Endothelial cell of umbilical vein (primary cell): Measurements from ENCODE around the gene OR4D1. TPM values are rescaled to one million over a fixed set of nuclear protein-coding genes. Genes with fewer than 3 reads are reported as not detected.

Experiments
- BruUV-seq: library from RNA; stranded (reverse); fragments of 400-500 nt; replicated peaks from 2 replicates; lab custom pipeline; 2021; lab: Mats Ljungman, UMichigan
- CTCF ChIA-PET: fragments of 300-600, 350-600 bp; sonication (Branson Sonifier 250); formaldehyde crosslinking; loops from one replicate; lab custom pipeline; 2021; ENCODE audit warnings: antibody characterized with exemption, inconsistent platforms; lab: Charles Lee
- POLR2A ChIA-PET: fragments of 300-600, 350-600 bp; sonication (Branson Sonifier 250); formaldehyde crosslinking; loops from one replicate; lab custom pipeline; 2021; ENCODE audit warnings: antibody characterized with exemption, inconsistent platforms; lab: Charles Lee
- DNase-seq: peaks from one replicate; pipeline ENCODE4 v3.0.0-alpha.2; 2011; ENCODE audit warnings: low read depth, low spot score
- FAIRE-seq: peaks from 2 replicates; lab custom pipeline; 2011; peaks lifted over from hg19 to GRCh38; lab: Jason Lieb, UNC
- H2AFZ ChIP-seq: 2 replicates; pipeline ENCODE4 v1.6.0; 2012; ENCODE audit warnings: low read depth, low read length, control low read depth, inconsistent platforms
- H3K27ac ChIP-seq: 2 replicates; pipeline ENCODE4 v1.5.1; 2011; ENCODE audit warnings: low read depth, mild to moderate bottlenecking, control low read depth, low read length, moderate library complexity; ENCODE audit not compliant: insufficient read depth
- H3K27me3 ChIP-seq, 2 experiments: 2 replicates each; pipeline versions ENCODE4 v1.6.0 to v1.6.1; 2011; ENCODE audit warnings: low read length in 2 of 2, mixed read lengths in 1 of 2; ENCODE audit not compliant: control insufficient read depth in 2 of 2, insufficient read depth in 2 of 2
- H3K36me3 ChIP-seq, 2 experiments: 2 replicates in 1 of 2; 3 replicates in 1 of 2; pipeline ENCODE4 v1.5.1; 2011; ENCODE audit warnings: low read length in 2 of 2, mild to moderate bottlenecking in 1 of 2, moderate library complexity in 1 of 2; ENCODE audit not compliant: control insufficient read depth in 2 of 2, insufficient read depth in 2 of 2; ENCODE audit errors: extremely low read depth in 1 of 2
- H3K4me1 ChIP-seq: 3 replicates; pipeline ENCODE4 v1.5.1; 2011; ENCODE audit warnings: mild to moderate bottlenecking, low read length; ENCODE audit not compliant: control insufficient read depth, insufficient read depth; ENCODE audit errors: extremely low read depth
- H3K4me2 ChIP-seq: 2 replicates; pipeline ENCODE4 v1.6.1; 2011; ENCODE audit warnings: low read length, control low read depth, mixed read lengths; ENCODE audit not compliant: insufficient read depth
- H3K4me3 ChIP-seq, 3 experiments: fragments of 200-600 bp in 1 of 3; sonication (generic), shearing (Covaris generic) in 1 of 3; replicated peaks in 1 of 3; 2 replicates each; pipeline ENCODE4 v1.5.1; 2011 to 2016; ENCODE audit warnings: control low read depth in 3 of 3, low read length in 3 of 3, mild to moderate bottlenecking in 2 of 3, inconsistent platforms in 1 of 3, low read depth in 1 of 3, moderate library complexity in 1 of 3; ENCODE audit not compliant: insufficient read depth in 1 of 3
- H3K79me2 ChIP-seq: 2 replicates; pipeline ENCODE4 v1.6.0; 2012; ENCODE audit warnings: low read length, inconsistent platforms; ENCODE audit not compliant: control insufficient read depth, insufficient read depth
- H3K9ac ChIP-seq: replicated peaks from 2 replicates; pipeline ENCODE3; 2011; ENCODE audit warnings: low read length, control low read depth; ENCODE audit not compliant: insufficient read depth; ENCODE audit errors: extremely low read depth
- H3K9me1 ChIP-seq: replicated peaks from 3 replicates; pipeline ENCODE4 v1.6.0; 2011; ENCODE audit warnings: mild to moderate bottlenecking, low read length; ENCODE audit not compliant: control insufficient read depth, insufficient read depth; ENCODE audit errors: extremely low read depth
- H3K9me3 ChIP-seq: replicated peaks from 2 replicates; pipeline ENCODE4 v1.5.1; 2012; ENCODE audit warnings: low read length, inconsistent platforms; ENCODE audit not compliant: control insufficient read depth, insufficient read depth
- H4K20me1 ChIP-seq: replicated peaks from 2 replicates; pipeline ENCODE3; 2011; ENCODE audit warnings: mild to moderate bottlenecking, low read length; ENCODE audit not compliant: control insufficient read depth, insufficient read depth; ENCODE audit errors: extremely low read depth
- EZH2 ChIP-seq: IDR thresholded peaks from 2 replicates; pipeline ENCODE4 v1.6.1; 2012; ENCODE audit warnings: borderline replicate concordance, low read depth, mild to moderate bottlenecking, moderate library complexity, low read length, inconsistent platforms; ENCODE audit not compliant: severe bottlenecking
- FOS ChIP-seq: IDR thresholded peaks from 2 replicates; pipeline ENCODE4 v1.6.1; 2011; ENCODE audit warnings: mild to moderate bottlenecking, low read length, moderate library complexity, borderline replicate concordance; ENCODE audit not compliant: insufficient read depth
- GATA2 ChIP-seq: IDR thresholded peaks from 2 replicates; pipeline ENCODE4 v1.7.0; 2011; ENCODE audit warnings: low read depth, mild to moderate bottlenecking, moderate library complexity, mixed read lengths, low read length; ENCODE audit not compliant: insufficient read length, insufficient read depth
- JUN ChIP-seq: IDR thresholded peaks from 2 replicates; pipeline ENCODE4 v1.6.1; 2011; ENCODE audit warnings: borderline replicate concordance, low read depth; ENCODE audit not compliant: insufficient read length, insufficient read depth
- MYC ChIP-seq: IDR thresholded peaks from one replicate; pipeline ENCODE4 v1.6.1; 2011; ENCODE audit warnings: mild to moderate bottlenecking, low read depth, low read length
- POLR2A ChIP-seq: IDR thresholded peaks from 2 replicates; pipeline ENCODE4 v1.6.1; 2012; ENCODE audit warnings: low read depth, mild to moderate bottlenecking, control low read depth, low read length
- POLR2AphosphoS5 ChIP-seq: IDR thresholded peaks from 2 replicates; pipeline ENCODE4 v1.6.1; 2012; ENCODE audit warnings: low read depth, mild to moderate bottlenecking, control low read depth, low read length, moderate library complexity; ENCODE audit not compliant: insufficient read depth
- dilution Hi-C: fragments of 300-500 bp; cut with MboI; formaldehyde crosslinking; loops from one replicate; pipeline ENCODE4 v1.15.0; 2019; ENCODE audit warnings: low sequenced_read_pairs; ENCODE audit not compliant: extremely low pct_ligation_motif_present
- intact Hi-C: fragments of 100-400 bp; cut with micrococcal nuclease; formaldehyde crosslinking; loops from one replicate; pipeline ENCODE4 v1.10.0; 2022
- polyA plus RNA-seq, 4 experiments: library from polyadenylated mRNA; depleted of rRNA in 3 of 4; stranded (reverse) in 3 of 4; unstranded in 1 of 4; fragments of >200 nt; gene quantifications; 2 replicates each; pipeline versions ENCODE4 v1.2.1 to v1.2.3, GENCODE V29; 2011 to 2012; ENCODE audit warnings: missing spikeins in 1 of 4
- total RNA-seq: library from RNA; stranded (reverse); gene quantifications from 2 replicates; pipeline ENCODE4 v1.2.3, GENCODE V29; 2021
- TF ChIP-seq, protein P1 (sequence below), 2 donors: IDR thresholded peaks; 1 replicate in 1 of 2; 2 replicates in 1 of 2; pipeline ENCODE4 v1.5.1; 2011; ENCODE audit warnings: low read length in 2 of 2, mild to moderate bottlenecking in 2 of 2, moderate library complexity in 2 of 2, control low read depth in 1 of 2, inconsistent platforms in 1 of 2, low read depth in 1 of 2; ENCODE audit not compliant: insufficient read depth in 1 of 2; ENCODE audit errors: extremely low read depth in 1 of 2
- TF ChIP-seq, protein P2 (sequence below): IDR thresholded peaks from 2 replicates; pipeline ENCODE4 v1.6.1; 2011; ENCODE audit not compliant: insufficient read depth, insufficient read length

The OR4D1 gene
- total and polyA plus RNA-seq, 2 donors (not counting 3 experiments of a cell fraction or from before 2014, with no cell fraction given), result not detected

DNA sequence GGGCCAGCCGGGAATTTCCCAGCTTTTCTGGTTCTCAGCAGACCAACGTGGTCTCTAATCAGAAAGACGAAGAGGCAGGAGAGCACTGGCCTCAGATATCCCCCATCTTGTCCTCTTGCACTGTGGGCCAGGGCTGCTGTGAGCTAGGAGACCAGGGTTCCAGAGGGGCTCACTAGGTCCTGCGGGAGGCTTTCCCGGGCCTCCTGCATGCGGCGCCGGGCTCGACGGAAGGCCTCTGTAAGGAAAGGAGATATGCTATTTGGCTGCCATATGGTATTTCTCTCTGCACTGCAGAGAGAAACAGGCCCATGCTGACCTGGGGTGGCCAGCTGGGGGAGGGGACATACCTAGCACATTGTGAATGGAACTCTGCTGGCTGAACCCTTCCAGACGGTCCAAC lies 57.8 kb downstream of the OR4D1 start:
- ChIA-PET POLR2A (no interaction called here), CTCF (interaction anchor here (0.8 kb wide), 1 partner anchor 13 kb away, joined by 3 read pairs; no protein-coding TSS in a partner anchor)
- TF ChIP-seq, protein P1, sequence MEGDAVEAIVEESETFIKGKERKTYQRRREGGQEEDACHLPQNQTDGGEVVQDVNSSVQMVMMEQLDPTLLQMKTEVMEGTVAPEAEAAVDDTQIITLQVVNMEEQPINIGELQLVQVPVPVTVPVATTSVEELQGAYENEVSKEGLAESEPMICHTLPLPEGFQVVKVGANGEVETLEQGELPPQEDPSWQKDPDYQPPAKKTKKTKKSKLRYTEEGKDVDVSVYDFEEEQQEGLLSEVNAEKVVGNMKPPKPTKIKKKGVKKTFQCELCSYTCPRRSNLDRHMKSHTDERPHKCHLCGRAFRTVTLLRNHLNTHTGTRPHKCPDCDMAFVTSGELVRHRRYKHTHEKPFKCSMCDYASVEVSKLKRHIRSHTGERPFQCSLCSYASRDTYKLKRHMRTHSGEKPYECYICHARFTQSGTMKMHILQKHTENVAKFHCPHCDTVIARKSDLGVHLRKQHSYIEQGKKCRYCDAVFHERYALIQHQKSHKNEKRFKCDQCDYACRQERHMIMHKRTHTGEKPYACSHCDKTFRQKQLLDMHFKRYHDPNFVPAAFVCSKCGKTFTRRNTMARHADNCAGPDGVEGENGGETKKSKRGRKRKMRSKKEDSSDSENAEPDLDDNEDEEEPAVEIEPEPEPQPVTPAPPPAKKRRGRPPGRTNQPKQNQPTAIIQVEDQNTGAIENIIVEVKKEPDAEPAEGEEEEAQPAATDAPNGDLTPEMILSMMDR (IDR thresholded peaks at IDR 0.05; ENCODE audit: extremely low read depth in 1 of 2, insufficient read depth in 1 of 2, low read depth in 1 of 2, low read length in 2 of 2), result no peak
- TF ChIP-seq, protein P2, sequence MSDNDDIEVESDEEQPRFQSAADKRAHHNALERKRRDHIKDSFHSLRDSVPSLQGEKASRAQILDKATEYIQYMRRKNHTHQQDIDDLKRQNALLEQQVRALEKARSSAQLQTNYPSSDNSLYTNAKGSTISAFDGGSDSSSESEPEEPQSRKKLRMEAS, result no peak
- TF ChIP-seq GATA2 (no peak), POLR2A (no peak)
- H2AFZ ChIP-seq, result no peak overlapping the region
- no peak overlapping the region for H3K4me2 ChIP-seq
- dilution Hi-C loops, result no loop called here
- no peaks in the 10 kb centered on the region for H4K20me1 ChIP-seq
- H3K79me2 ChIP-seq, result no peaks in the 10 kb centered on the region
- H3K27me3 ChIP-seq, result no peaks in the 10 kb centered on the region
- no peak for FAIRE-seq
- no peak overlapping the region for H3K9ac ChIP-seq
- no TSS peak for BruUV-seq
- no peaks in the 10 kb centered on the region for H3K9me1 ChIP-seq
- peaks cover 0 to 6% of the 10 kb centered on the region in 2 experiments for H3K36me3 ChIP-seq
- no peak for DNase-seq
- intact Hi-C loops, result no loop called here
- H3K4me1 ChIP-seq, result no peaks in the 10 kb centered on the region
- H3K4me3 ChIP-seq, result no peak overlapping the region
- H3K9me3 ChIP-seq, result no peaks in the 10 kb centered on the region
- no peak overlapping the region for H3K27ac ChIP-seq

DNA sequence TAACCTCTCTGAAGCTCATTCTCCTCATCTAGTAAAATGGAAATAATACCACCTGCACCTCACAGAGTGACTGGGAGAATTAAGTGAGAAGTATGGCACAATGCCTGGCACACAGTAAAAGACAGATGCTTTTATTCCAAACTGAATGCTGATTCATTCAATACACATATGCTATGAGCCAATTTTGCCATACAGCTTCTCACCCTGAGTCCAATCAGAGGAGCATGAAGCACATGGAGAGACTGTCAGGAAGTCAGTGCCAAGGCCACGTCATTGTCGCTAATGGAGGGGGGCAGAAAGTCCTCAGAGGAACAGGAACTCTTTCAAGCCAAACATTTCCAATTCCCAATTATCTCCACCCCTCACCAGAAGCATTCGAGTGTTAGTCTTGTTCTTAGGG lies 59.3 kb downstream of the OR4D1 start:
- dilution Hi-C loops, result no loop called here
- DNase-seq (no peak), FAIRE-seq (no peak)
- no peaks in the 10 kb centered on the region for H3K79me2 ChIP-seq
- H3K27me3 ChIP-seq, result no peaks in the 10 kb centered on the region
- intact Hi-C loops, result no loop called here
- POLR2A ChIA-PET, result no interaction called here
- no peaks in the 10 kb centered on the region for H3K4me1 ChIP-seq
- no peak overlapping the region for H3K4me2 ChIP-seq
- H2AFZ ChIP-seq, result no peak overlapping the region
- no TSS peak for BruUV-seq
- H3K36me3 ChIP-seq, result peaks cover 0 to 6% of the 10 kb centered on the region in 2 experiments
- no peaks in the 10 kb centered on the region for H3K9me1 ChIP-seq
- CTCF ChIA-PET, result interaction anchor here (1.0 kb wide), 1 partner anchor 42 kb away, joined by 5 read pairs; no protein-coding TSS in a partner anchor
- TF ChIP-seq POLR2A (no peak), POLR2AphosphoS5 (no peak), MYC (no peak), JUN (no peak), FOS (no peak), EZH2 (no peak)
- TF ChIP-seq, protein P1 (IDR thresholded peaks at IDR 0.05; ENCODE audit: extremely low read depth in 1 of 2, insufficient read depth in 1 of 2, low read depth in 1 of 2, low read length in 2 of 2), result no peak
- TF ChIP-seq, protein P2, result no peak
- H3K9ac ChIP-seq, result no peak overlapping the region
- H4K20me1 ChIP-seq, result no peaks in the 10 kb centered on the region
- no peak overlapping the region for H3K4me3 ChIP-seq
- H3K9me3 ChIP-seq, result no peaks in the 10 kb centered on the region
- no peak overlapping the region for H3K27ac ChIP-seq
